ENCODE results near the gene SMOC1. TPM values are rescaled to one million over a fixed set of nuclear protein-coding genes. Genes with fewer than 3 reads are reported as not detected.

SMOC1 gene
- total and polyA plus RNA-seq, 2 of the 8 experiments (the other 6 are each of a cell fraction or from before 2014, with no cell fraction given), result 1.6 to 2.4 TPM

GRCh38 chr14:69994002-69994401 is 114.8 kb downstream of the SMOC1 start:
- H3K4me2 ChIP-seq (ENCODE audit: insufficient read depth in 1 of 2, low read depth in 2 of 2, low read length in 2 of 2), result no peak overlapping the region
- H3K14ac ChIP-seq (ENCODE audit: insufficient read length), result no peak overlapping the region
- ChIA-PET CTCF (ENCODE audit: partially characterized antibody) (interaction anchor here (0.7 to 8.4 kb wide), 3 partner anchors 10 to 34 kb away, joined by 3 to 37 read pairs (median 15); no protein-coding TSS in a partner anchor), POLR2A (ENCODE audit: partially characterized antibody) (no interaction called here)
- no peak overlapping the region for H2BK15ac ChIP-seq (ENCODE audit: low read length)
- no peak overlapping the region for H3K56ac ChIP-seq (replicated peaks; ENCODE audit: insufficient read length, low read depth, low read length)
- no peak overlapping the region for H2BK20ac ChIP-seq (ENCODE audit: low read length)
- H3K23ac ChIP-seq (ENCODE audit: insufficient read length), result no peak overlapping the region
- no peaks in the 10 kb centered on the region for H3K27me3 ChIP-seq (replicated peaks in 1 of 4; ENCODE audit: control insufficient read depth in 3 of 4, extremely low read depth in 1 of 4, insufficient read depth in 3 of 4, low read length in 3 of 4)
- no peak overlapping the region for H2BK5ac ChIP-seq (ENCODE audit: low read depth, low read length)
- H3K9ac ChIP-seq (replicated peaks in 1 of 4; ENCODE audit: extremely low read depth in 1 of 4, low read depth in 3 of 4, low read length in 3 of 4), result no peak overlapping the region
- H2AFZ ChIP-seq (ENCODE audit: low read length), result no peak overlapping the region
- no peaks in the 10 kb centered on the region for H3K79me1 ChIP-seq (ENCODE audit: low read depth, low read length)
- no peak overlapping the region for H3K4ac ChIP-seq (replicated peaks; ENCODE audit: insufficient read length, low read depth, low read length)
- no peak for DNase-seq (ENCODE audit: low read depth in 1 of 2, low spot score in 2 of 2)
- H3K4me1 ChIP-seq (replicated peaks in 1 of 4; ENCODE audit: control insufficient read depth in 3 of 4, insufficient read depth in 4 of 4, low read length in 3 of 4), result no peaks in the 10 kb centered on the region
- no peak overlapping the region for H4K5ac ChIP-seq (ENCODE audit: insufficient read length, low read depth, low read length)
- WGBS, 2 experiments (ENCODE audit: extremely low coverage in 1 of 2, insufficient coverage in 1 of 2, insufficient read length in 1 of 2, insufficient replicate concordance in 2 of 2, low coverage in 1 of 2, low lambda C conversion rate in 2 of 2, missing lambda C conversion rate in 1 of 2), result 86% methylated on average over 4 of the region's 4 CpGs; no CpG with 5 or more reads in 1 of the 2 experiments
- H2BK12ac ChIP-seq (ENCODE audit: low read depth, low read length), result no peak overlapping the region
- no peaks in the 10 kb centered on the region for H3K23me2 ChIP-seq (ENCODE audit: low read depth, low read length)
- no peak overlapping the region for H2BK120ac ChIP-seq (replicated peaks; ENCODE audit: low read depth, low read length)
- H3K18ac ChIP-seq (ENCODE audit: extremely low read depth, low read length), result no peak overlapping the region
- H3K4me3 ChIP-seq (ENCODE audit: extremely low read depth in 1 of 4, insufficient read depth in 2 of 4, low read depth in 3 of 4, low read length in 4 of 4), result no peak overlapping the region
- no peak for FAIRE-seq
- H2AK5ac ChIP-seq (ENCODE audit: low read depth, low read length), result no peak overlapping the region
- no peaks in the 10 kb centered on the region for H3K79me2 ChIP-seq (ENCODE audit: control insufficient read depth in 1 of 2, insufficient read depth in 2 of 2, low read length in 2 of 2)
- H4K20me1 ChIP-seq (replicated peaks in 1 of 2; ENCODE audit: control insufficient read depth in 1 of 2, insufficient read depth in 2 of 2, low read length in 2 of 2), result no peaks in the 10 kb centered on the region
- no peaks in the 10 kb centered on the region for H3K9me3 ChIP-seq (ENCODE audit: insufficient read depth in 2 of 2, low read depth in 1 of 2, low read length in 1 of 2)
- H3K36me3 ChIP-seq (ENCODE audit: control insufficient read depth in 2 of 4, insufficient read depth in 4 of 4, low read length in 3 of 4), result no peaks in the 10 kb centered on the region
- H4K8ac ChIP-seq (ENCODE audit: extremely low read depth, insufficient read depth, low read length), result no peak overlapping the region; the same call in 1 of the 2 replicates
- no peak overlapping the region for H3K27ac ChIP-seq (ENCODE audit: low read depth, low read length)
- no peak overlapping the region for H4K91ac ChIP-seq (replicated peaks; ENCODE audit: insufficient read length, low read length)
- no peak for TF ChIP-seq SAP30 (IDR thresholded peaks at IDR 0.05; ENCODE audit: insufficient read depth, insufficient replicate concordance, low read length)
- no peak for TF ChIP-seq POLR2AphosphoS5 (IDR thresholded peaks at IDR 0.05; ENCODE audit: low read depth, low read length)
- no peak for TF ChIP-seq CTCF (IDR thresholded peaks at IDR 0.05; ENCODE audit: control extremely low read depth in 1 of 3, insufficient read depth in 1 of 3, low read depth in 1 of 3, low read length in 3 of 3)
- no peak for TF ChIP-seq ASH2L (IDR thresholded peaks at IDR 0.05; ENCODE audit: low read length)
- no peak for TF ChIP-seq GABPA (IDR thresholded peaks at IDR 0.05; ENCODE audit: borderline replicate concordance, insufficient read depth, low read length)
- TF ChIP-seq TCF12 (IDR thresholded peaks at IDR 0.05; ENCODE audit: low read depth, low read length), result no peak
- no peak for TF ChIP-seq FOSL1 (IDR thresholded peaks at IDR 0.05; ENCODE audit: insufficient read depth, low read depth, low read length)
- TF ChIP-seq MAFK (IDR thresholded peaks at IDR 0.05; ENCODE audit: low read depth, low read length), result no peak
- no peak for TF ChIP-seq BRCA1 (IDR thresholded peaks at IDR 0.05; ENCODE audit: low read depth, low read length)
- TF ChIP-seq SUZ12 (IDR thresholded peaks at IDR 0.05; ENCODE audit: low read length), result no peak
- no peak for TF ChIP-seq CHD2 (IDR thresholded peaks at IDR 0.05; ENCODE audit: low read length)
- no peak for TF ChIP-seq TAF7 (optimal IDR thresholded peaks at IDR 0.05; ENCODE audit: borderline replicate concordance, low read depth, low read length)

Data from H1 (cell line).